ENCODE results near the gene PDS5B. TPM values are rescaled to one million over a fixed set of nuclear protein-coding genes. Genes with fewer than 3 reads are reported as not detected.

The PDS5B gene
- total and polyA plus RNA-seq, 10 of the 15 experiments (the other 5 are each of a cell fraction or from before 2014, with no cell fraction given) = 15.4 to 55.3 (median 30.7) TPM

DNA sequence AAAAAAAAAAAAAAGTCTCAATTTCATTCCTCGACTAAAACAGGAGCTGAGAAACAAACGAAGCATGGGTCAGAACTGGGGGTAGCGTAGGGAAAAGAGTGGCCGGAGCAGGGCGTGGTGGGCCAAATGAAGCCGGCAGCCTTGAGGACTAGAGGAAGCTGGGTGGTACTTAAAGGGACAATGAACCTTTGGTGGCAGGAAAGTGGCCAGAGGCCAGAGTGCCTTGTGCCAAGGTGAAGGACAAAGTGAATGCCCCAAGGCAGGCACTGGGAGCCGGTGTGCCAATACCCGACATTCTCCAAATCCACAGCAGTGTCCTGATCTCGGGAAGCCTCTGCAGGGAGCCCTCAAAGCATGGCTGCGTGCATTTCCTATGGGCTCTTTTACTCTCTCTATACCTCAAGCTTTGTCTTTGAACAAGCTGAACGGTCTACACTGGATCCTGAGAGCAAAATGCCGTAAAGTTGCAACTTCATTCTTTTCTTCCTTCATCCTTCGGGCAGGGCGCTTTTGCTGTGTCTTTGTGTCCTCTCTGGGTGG, 235.0 kb downstream of the PDS5B start:
- Histone ChIP-seq H4K20me1 (ENCODE audit: control insufficient read depth, insufficient read depth) (no peaks in the 10 kb centered on the region), H3K4me1 (ENCODE audit: control insufficient read depth, insufficient read depth, low read length) (no peaks in the 10 kb centered on the region), H3K36me3 (ENCODE audit: control insufficient read depth in 2 of 2, insufficient read depth in 2 of 2, low read length in 1 of 2) (no peaks in the 10 kb centered on the region), H3K27me3 (replicated peaks in 1 of 2; ENCODE audit: control insufficient read depth in 2 of 2, insufficient read depth in 2 of 2, low read length in 1 of 2) (no peaks in the 10 kb centered on the region), H3K27ac (ENCODE audit: control insufficient read depth, insufficient read depth) (no peak overlapping the region), H3K4me2 (ENCODE audit: control insufficient read depth, insufficient read depth) (no peak overlapping the region), H3K9me3 (replicated peaks; ENCODE audit: control insufficient read depth, insufficient read depth, low read length) (no peaks in the 10 kb centered on the region), H3K79me2 (ENCODE audit: control insufficient read depth, insufficient read depth, low read length) (no peaks in the 10 kb centered on the region), H3K4me3 (no peak overlapping the region), H3K9ac (ENCODE audit: control insufficient read depth, insufficient read depth, low read length) (no peak overlapping the region), H2AFZ (ENCODE audit: control insufficient read depth, low read depth, low read length) (no peak overlapping the region)
- 80% methylated on average over 14 of the region's 14 CpGs for WGBS (ENCODE audit: insufficient coverage, insufficient replicate concordance, low lambda C conversion rate, missing lambda C conversion rate)
- CTCF ChIA-PET = interaction anchor here (0.8 kb wide), 1 partner anchor 152 kb away, joined by 3 read pairs; no protein-coding TSS in a partner anchor
- SMC1A ChIA-PET (ENCODE audit: uncharacterized antibody, unreplicated experiment) = interaction anchor here (1.1 kb wide), 1 partner anchor 85 kb away, joined by 4 read pairs; no protein-coding TSS in a partner anchor
- DNase-seq (ENCODE audit: low read depth, low spot score) (no peak), ATAC-seq (no peak), FAIRE-seq (no peak)
- in situ Hi-C loops (cut with MboI) = no loop called here
- BruUV-seq (replicated peaks) = no TSS peak
- POLR2A ChIA-PET = interaction anchor here (1.0 kb wide), 1 partner anchor 32 kb away, joined by 3 read pairs; no protein-coding TSS in a partner anchor
- intact Hi-C loops (cut with micrococcal nuclease; ENCODE audit: unreplicated experiment) = no loop called here
- RAD21 ChIA-PET (ENCODE audit: unreplicated experiment) = interaction anchor here (0.6 kb wide), 1 partner anchor 11 kb away, joined by 3 read pairs; no protein-coding TSS in a partner anchor
- TF ChIP-seq TARDBP (IDR thresholded peaks at IDR 0.05; ENCODE audit: borderline replicate concordance) = no peak
- no peak for TF ChIP-seq MEF2B (IDR thresholded peaks at IDR 0.05; ENCODE audit: partially characterized antibody, poor library complexity, severe bottlenecking)
- TF ChIP-seq, protein P1, sequence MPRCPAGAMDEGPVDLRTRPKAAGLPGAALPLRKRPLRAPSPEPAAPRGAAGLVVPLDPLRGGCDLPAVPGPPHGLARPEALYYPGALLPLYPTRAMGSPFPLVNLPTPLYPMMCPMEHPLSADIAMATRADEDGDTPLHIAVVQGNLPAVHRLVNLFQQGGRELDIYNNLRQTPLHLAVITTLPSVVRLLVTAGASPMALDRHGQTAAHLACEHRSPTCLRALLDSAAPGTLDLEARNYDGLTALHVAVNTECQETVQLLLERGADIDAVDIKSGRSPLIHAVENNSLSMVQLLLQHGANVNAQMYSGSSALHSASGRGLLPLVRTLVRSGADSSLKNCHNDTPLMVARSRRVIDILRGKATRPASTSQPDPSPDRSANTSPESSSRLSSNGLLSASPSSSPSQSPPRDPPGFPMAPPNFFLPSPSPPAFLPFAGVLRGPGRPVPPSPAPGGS (IDR thresholded peaks at IDR 0.05; ENCODE audit: borderline replicate concordance, insufficient read depth, low read depth, low read length, poor library complexity, severe bottlenecking) = no peak
- TF ChIP-seq ZZZ3 (IDR thresholded peaks at IDR 0.05; ENCODE audit: control insufficient read depth, insufficient read length, low read depth) = no peak
- no peak for TF ChIP-seq CREM (IDR thresholded peaks at IDR 0.05; ENCODE audit: low read depth)
- TF ChIP-seq LARP7 (IDR thresholded peaks at IDR 0.05) = no peak
- TF ChIP-seq, protein P2, sequence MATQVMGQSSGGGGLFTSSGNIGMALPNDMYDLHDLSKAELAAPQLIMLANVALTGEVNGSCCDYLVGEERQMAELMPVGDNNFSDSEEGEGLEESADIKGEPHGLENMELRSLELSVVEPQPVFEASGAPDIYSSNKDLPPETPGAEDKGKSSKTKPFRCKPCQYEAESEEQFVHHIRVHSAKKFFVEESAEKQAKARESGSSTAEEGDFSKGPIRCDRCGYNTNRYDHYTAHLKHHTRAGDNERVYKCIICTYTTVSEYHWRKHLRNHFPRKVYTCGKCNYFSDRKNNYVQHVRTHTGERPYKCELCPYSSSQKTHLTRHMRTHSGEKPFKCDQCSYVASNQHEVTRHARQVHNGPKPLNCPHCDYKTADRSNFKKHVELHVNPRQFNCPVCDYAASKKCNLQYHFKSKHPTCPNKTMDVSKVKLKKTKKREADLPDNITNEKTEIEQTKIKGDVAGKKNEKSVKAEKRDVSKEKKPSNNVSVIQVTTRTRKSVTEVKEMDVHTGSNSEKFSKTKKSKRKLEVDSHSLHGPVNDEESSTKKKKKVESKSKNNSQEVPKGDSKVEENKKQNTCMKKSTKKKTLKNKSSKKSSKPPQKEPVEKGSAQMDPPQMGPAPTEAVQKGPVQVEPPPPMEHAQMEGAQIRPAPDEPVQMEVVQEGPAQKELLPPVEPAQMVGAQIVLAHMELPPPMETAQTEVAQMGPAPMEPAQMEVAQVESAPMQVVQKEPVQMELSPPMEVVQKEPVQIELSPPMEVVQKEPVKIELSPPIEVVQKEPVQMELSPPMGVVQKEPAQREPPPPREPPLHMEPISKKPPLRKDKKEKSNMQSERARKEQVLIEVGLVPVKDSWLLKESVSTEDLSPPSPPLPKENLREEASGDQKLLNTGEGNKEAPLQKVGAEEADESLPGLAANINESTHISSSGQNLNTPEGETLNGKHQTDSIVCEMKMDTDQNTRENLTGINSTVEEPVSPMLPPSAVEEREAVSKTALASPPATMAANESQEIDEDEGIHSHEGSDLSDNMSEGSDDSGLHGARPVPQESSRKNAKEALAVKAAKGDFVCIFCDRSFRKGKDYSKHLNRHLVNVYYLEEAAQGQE (IDR thresholded peaks at IDR 0.05; ENCODE audit: low read depth, low read length) = no peak
- no peak for TF ChIP-seq RUNX3 (IDR thresholded peaks at IDR 0.05; ENCODE audit: low read length)
- TF ChIP-seq IKZF1 (conservative IDR thresholded peaks at IDR 0.05) = no peak
- TF ChIP-seq SUPT20H (IDR thresholded peaks at IDR 0.05; ENCODE audit: borderline replicate concordance, control insufficient read depth, low read depth, low read length) = no peak
- TF ChIP-seq, protein P3, sequence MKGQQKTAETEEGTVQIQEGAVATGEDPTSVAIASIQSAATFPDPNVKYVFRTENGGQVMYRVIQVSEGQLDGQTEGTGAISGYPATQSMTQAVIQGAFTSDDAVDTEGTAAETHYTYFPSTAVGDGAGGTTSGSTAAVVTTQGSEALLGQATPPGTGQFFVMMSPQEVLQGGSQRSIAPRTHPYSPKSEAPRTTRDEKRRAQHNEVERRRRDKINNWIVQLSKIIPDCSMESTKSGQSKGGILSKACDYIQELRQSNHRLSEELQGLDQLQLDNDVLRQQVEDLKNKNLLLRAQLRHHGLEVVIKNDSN (IDR thresholded peaks at IDR 0.05; ENCODE audit: borderline replicate concordance, extremely low read length, insufficient read depth, low read depth, low read length) = no peak
- no peak for TF ChIP-seq POLR2AphosphoS2 (IDR thresholded peaks at IDR 0.05; ENCODE audit: low read depth, low read length)

All from GM12878 (cell line).